A549 (cell line): Measurements from ENCODE around the gene NUPR2.

Experiments
- CHD2 ChIP-seq: fragments of 150-350 bp; IDR thresholded peaks from 2 replicates; pipeline ENCODE4 v1.6.1; 2014; ENCODE audit warnings: low read length; ENCODE audit not compliant: partially characterized antibody
- ZC3H11A ChIP-seq: fragments of 450-650 bp; IDR thresholded peaks from 2 replicates; pipeline ENCODE4 v1.6.1; 2014; ENCODE audit warnings: antibody characterized with exemption, mild to moderate bottlenecking
- TF ChIP-seq, protein P1 (sequence below): fragments of 200-600 bp; sonication (generic); IDR thresholded peaks from 2 replicates; pipeline ENCODE4 v1.6.1; 2016; ENCODE audit warnings: antibody characterized with exemption, mild to moderate bottlenecking, moderate library complexity

GRCh38 chr7:56125831-56126230, 9.6 kb upstream of the NUPR2 start:
- TF ChIP-seq, protein P1, sequence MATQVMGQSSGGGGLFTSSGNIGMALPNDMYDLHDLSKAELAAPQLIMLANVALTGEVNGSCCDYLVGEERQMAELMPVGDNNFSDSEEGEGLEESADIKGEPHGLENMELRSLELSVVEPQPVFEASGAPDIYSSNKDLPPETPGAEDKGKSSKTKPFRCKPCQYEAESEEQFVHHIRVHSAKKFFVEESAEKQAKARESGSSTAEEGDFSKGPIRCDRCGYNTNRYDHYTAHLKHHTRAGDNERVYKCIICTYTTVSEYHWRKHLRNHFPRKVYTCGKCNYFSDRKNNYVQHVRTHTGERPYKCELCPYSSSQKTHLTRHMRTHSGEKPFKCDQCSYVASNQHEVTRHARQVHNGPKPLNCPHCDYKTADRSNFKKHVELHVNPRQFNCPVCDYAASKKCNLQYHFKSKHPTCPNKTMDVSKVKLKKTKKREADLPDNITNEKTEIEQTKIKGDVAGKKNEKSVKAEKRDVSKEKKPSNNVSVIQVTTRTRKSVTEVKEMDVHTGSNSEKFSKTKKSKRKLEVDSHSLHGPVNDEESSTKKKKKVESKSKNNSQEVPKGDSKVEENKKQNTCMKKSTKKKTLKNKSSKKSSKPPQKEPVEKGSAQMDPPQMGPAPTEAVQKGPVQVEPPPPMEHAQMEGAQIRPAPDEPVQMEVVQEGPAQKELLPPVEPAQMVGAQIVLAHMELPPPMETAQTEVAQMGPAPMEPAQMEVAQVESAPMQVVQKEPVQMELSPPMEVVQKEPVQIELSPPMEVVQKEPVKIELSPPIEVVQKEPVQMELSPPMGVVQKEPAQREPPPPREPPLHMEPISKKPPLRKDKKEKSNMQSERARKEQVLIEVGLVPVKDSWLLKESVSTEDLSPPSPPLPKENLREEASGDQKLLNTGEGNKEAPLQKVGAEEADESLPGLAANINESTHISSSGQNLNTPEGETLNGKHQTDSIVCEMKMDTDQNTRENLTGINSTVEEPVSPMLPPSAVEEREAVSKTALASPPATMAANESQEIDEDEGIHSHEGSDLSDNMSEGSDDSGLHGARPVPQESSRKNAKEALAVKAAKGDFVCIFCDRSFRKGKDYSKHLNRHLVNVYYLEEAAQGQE: no peak
- no peak for TF ChIP-seq CHD2
- TF ChIP-seq ZC3H11A: no peak
